K562 (cell line): Measurements from ENCODE around the gene ZSCAN12. TPM values are rescaled to one million over a fixed set of nuclear protein-coding genes. Genes with fewer than 3 reads are reported as not detected.

Experiments used
- ATAC-seq: fragments of 200-7000 bp; cut with Tn5 transposase; 3 replicates; pipeline ENCODE4 v1.9.1; 2020; ENCODE audit warnings: moderate library complexity
- BruUV-seq: library from RNA; stranded (reverse); fragments of 400-500 nt; replicated peaks from 2 replicates; lab custom pipeline; 2021; lab: Mats Ljungman, UMichigan
- CTCF ChIA-PET: fragments of 300-600 bp; formaldehyde crosslinking; extraction: SDS; loops from one replicate; lab custom pipeline; 2021; ENCODE audit warnings: low intra/inter-chr PET ratio; lab: Yijun Ruan, JAX
- POLR2A ChIA-PET: fragments of 300-600, 350-650 bp; sonication (Branson Sonifier 250); formaldehyde crosslinking; extraction: SDS; loops from one replicate; lab custom pipeline; 2021; ENCODE audit warnings: antibody characterized with exemption, inconsistent platforms; lab: Yijun Ruan, JAX
- DNase-seq, 4 experiments: peaks; one replicate each; pipeline versions ENCODE4 v3.0.0 to v3.0.0-alpha.2; 2011 to 2018; ENCODE audit warnings: low spot score in 3 of 4, mixed read lengths in 3 of 4; ENCODE audit errors: extremely low read depth in 1 of 4
- FAIRE-seq: peaks from 2 replicates; lab custom pipeline; 2011; peaks lifted over from hg19 to GRCh38; lab: Jason Lieb, UNC
- H2AFZ ChIP-seq: 2 replicates; pipeline ENCODE4 v1.6.0; 2011; ENCODE audit warnings: low read depth, low read length, control low read depth, inconsistent platforms
- H3K27ac ChIP-seq: fragments of 200-600 bp; 3 replicates; pipeline ENCODE4 v1.8.0; 2011; ENCODE audit warnings: low read depth, mild to moderate bottlenecking, control low read depth, inconsistent platforms, low read length, moderate library complexity, mixed read lengths; ENCODE audit errors: extremely low read depth
- H3K27me3 ChIP-seq, 2 experiments: fragments of 300-600 bp in 1 of 2; 2 replicates in 1 of 2; 3 replicates in 1 of 2; pipeline versions ENCODE4 v1.6.0 to v1.8.0; 2011; ENCODE audit warnings: inconsistent platforms in 2 of 2, low read length in 2 of 2, mild to moderate bottlenecking in 1 of 2, mixed read lengths in 1 of 2, moderate library complexity in 1 of 2; ENCODE audit not compliant: control insufficient read depth in 2 of 2, insufficient read depth in 2 of 2
- H3K36me3 ChIP-seq: fragments of 300-600 bp; 3 replicates; pipeline ENCODE4 v1.8.0; 2011; ENCODE audit warnings: mild to moderate bottlenecking, low read length, inconsistent platforms; ENCODE audit not compliant: control insufficient read depth, insufficient read depth
- H3K4me1 ChIP-seq, 2 experiments: fragments of 200-600 bp in 1 of 2; replicated peaks in 1 of 2; 2 replicates in 1 of 2; 3 replicates in 1 of 2; pipeline versions ENCODE4 v1.5.1 to v1.8.0; 2011; ENCODE audit warnings: inconsistent platforms in 2 of 2, low read length in 2 of 2, mild to moderate bottlenecking in 1 of 2, mixed read lengths in 1 of 2, moderate library complexity in 1 of 2; ENCODE audit not compliant: control insufficient read depth in 2 of 2, insufficient read depth in 2 of 2
- H3K4me2 ChIP-seq: 2 replicates; pipeline ENCODE4 v1.6.1; 2011; ENCODE audit warnings: low read length, control low read depth, inconsistent platforms, mixed read lengths; ENCODE audit not compliant: insufficient read depth
- H3K4me3 ChIP-seq: fragments of 200-600 bp; sonication (generic), shearing (Covaris generic); 2 replicates; pipeline ENCODE4 v1.5.1; 2016; ENCODE audit warnings: control low read depth, inconsistent platforms
- H3K79me2 ChIP-seq: fragments of 200-600 bp; 3 replicates; pipeline ENCODE4 v1.8.0; 2011; ENCODE audit warnings: low read length, inconsistent platforms; ENCODE audit not compliant: control insufficient read depth, insufficient read depth
- H3K9ac ChIP-seq, 2 experiments: 2 replicates each; pipeline versions ENCODE4 v1.6.0 to v1.6.1; 2011; ENCODE audit warnings: low read depth in 2 of 2, low read length in 2 of 2, control low read depth in 1 of 2, inconsistent platforms in 1 of 2, mild to moderate bottlenecking in 1 of 2, mixed read lengths in 1 of 2; ENCODE audit not compliant: insufficient read depth in 1 of 2
- H3K9me1 ChIP-seq: one replicate; pipeline ENCODE4 v1.6.0; 2011; ENCODE audit warnings: inconsistent platforms, mild to moderate bottlenecking, low read length, moderate library complexity; ENCODE audit not compliant: control insufficient read depth, insufficient read depth
- H3K9me3 ChIP-seq: replicated peaks from 2 replicates; pipeline ENCODE4 v1.5.1; 2011; ENCODE audit warnings: low read depth, low read length, inconsistent platforms; ENCODE audit not compliant: control insufficient read depth, insufficient read depth
- H4K20me1 ChIP-seq: replicated peaks from 2 replicates; pipeline ENCODE4 v1.6.1; 2011; ENCODE audit warnings: low read length, inconsistent platforms, mixed read lengths; ENCODE audit not compliant: control insufficient read depth, insufficient read depth
- ATF1 ChIP-seq, 2 experiments: fragments of 450-650 bp in 1 of 2; IDR thresholded peaks; 2 replicates each; pipeline ENCODE4 v1.6.1; 2016; ENCODE audit warnings: missing compliant biosample characterization in 1 of 2, missing genetic modification characterization in 1 of 2
- JUN ChIP-seq, 2 experiments: sonication (generic) in 1 of 2; formaldehyde crosslinking in 1 of 2; IDR thresholded peaks; 2 replicates each; pipeline versions ENCODE4 v1.6.1 to v1.8.0; 2012 to 2022; ENCODE audit warnings: borderline replicate concordance in 2 of 2, mild to moderate bottlenecking in 2 of 2, improper control_type of control experiment in 1 of 2, low read depth in 1 of 2, low read length in 1 of 2, missing genetic modification reagents in 1 of 2
- MITF ChIP-seq: IDR thresholded peaks from 2 replicates; pipeline ENCODE4 v1.6.1; 2014; ENCODE audit warnings: antibody characterized with exemption
- PRPF4 ChIP-seq: fragments of 200-400 bp; formaldehyde crosslinking; IDR thresholded peaks from one replicate; pipeline ENCODE4 v1.6.1; 2017; ENCODE audit warnings: low read length, low read depth, mild to moderate bottlenecking; ENCODE audit not compliant: insufficient read depth, poor library complexity, severe bottlenecking
- RBM15 ChIP-seq: fragments of 200-400 bp; formaldehyde crosslinking; IDR thresholded peaks from 2 replicates; pipeline ENCODE4 v1.6.1; 2018; ENCODE audit warnings: mild to moderate bottlenecking, low read length, moderate library complexity; ENCODE audit not compliant: insufficient read depth
- ZBTB2 ChIP-seq: fragments of 450-650 bp; IDR thresholded peaks from 2 replicates; pipeline ENCODE4 v1.6.1; 2016; ENCODE audit warnings: antibody characterized with exemption
- ZNF224 ChIP-seq: sonication (generic); formaldehyde crosslinking; IDR thresholded peaks from 2 replicates; pipeline ENCODE4 v1.8.0; 2022; ENCODE audit warnings: mild to moderate bottlenecking, missing genetic modification reagents
- ZNF609 ChIP-seq: sonication (generic); formaldehyde crosslinking; IDR thresholded peaks from 2 replicates; pipeline ENCODE4 v1.8.1; 2023; ENCODE audit warnings: missing genetic modification reagents, mild to moderate bottlenecking, borderline replicate concordance
- WGBS: fragments of 100-300 bp; shearing (Covaris generic); methylation state at CpG from one replicate; pipeline ENCODE4 v1.1.6; 2016; ENCODE audit warnings: low coverage, mixed read lengths; ENCODE audit not compliant: insufficient coverage; ENCODE audit errors: missing lambda C conversion rate; 5-methylcytosine and 5-hydroxymethylcytosine counted together
- in situ Hi-C: fragments of 300-500 bp; cut with MboI; formaldehyde crosslinking; loops from 4 replicates; pipeline ENCODE4 v1.15.0; 2018; ENCODE audit warnings: inconsistent platforms, mixed read lengths
- intact Hi-C: fragments of 100-400 bp; cut with micrococcal nuclease; formaldehyde crosslinking; loops from 2 replicates; pipeline ENCODE4 v1.14.2; 2022
- polyA plus RNA-seq, 8 experiments: library from polyadenylated mRNA; depleted of rRNA in 4 of 8; stranded (reverse) in 5 of 8; unstranded in 3 of 8; fragments of >200 nt; fragmentation: Nextera tagmentation in 2 of 8; fragmentation: Illumina TruSeq in 1 of 8; extraction: Ambion mirVana in 2 of 8; extraction: Trizol in 1 of 8; gene quantifications; 2 replicates each; pipeline versions ENCODE4 v1.2.1 to v1.2.3, GENCODE V29; 2011 to 2014; ENCODE audit warnings: inconsistent platforms in 1 of 8, missing spikeins in 1 of 8
- total RNA-seq, 7 experiments: library from RNA; depleted of rRNA in 6 of 7; stranded (reverse); fragments of >200 nt in 6 of 7; fragmentation: Illumina TruSeq in 2 of 7; extraction: Trizol in 2 of 7; gene quantifications; 2 replicates each; pipeline versions ENCODE4 v1.2.1 to v1.2.3, GENCODE V29; 2011 to 2021; ENCODE audit warnings: low replicate concordance in 1 of 7
- TF ChIP-seq, protein P1 (sequence below): fragments of 450-650 bp; conservative IDR thresholded peaks from 2 replicates; pipeline ENCODE4 v1.6.1; 2016; ENCODE audit warnings: missing genetic modification characterization, low read depth, mild to moderate bottlenecking, missing compliant biosample characterization, moderate library complexity

ZSCAN12 gene
- total and polyA plus RNA-seq, 9 of the 15 experiments (the other 6 are each of a cell fraction or from before 2014, with no cell fraction given) = 2.5 to 19.6 (median 12.5) TPM

DNA sequence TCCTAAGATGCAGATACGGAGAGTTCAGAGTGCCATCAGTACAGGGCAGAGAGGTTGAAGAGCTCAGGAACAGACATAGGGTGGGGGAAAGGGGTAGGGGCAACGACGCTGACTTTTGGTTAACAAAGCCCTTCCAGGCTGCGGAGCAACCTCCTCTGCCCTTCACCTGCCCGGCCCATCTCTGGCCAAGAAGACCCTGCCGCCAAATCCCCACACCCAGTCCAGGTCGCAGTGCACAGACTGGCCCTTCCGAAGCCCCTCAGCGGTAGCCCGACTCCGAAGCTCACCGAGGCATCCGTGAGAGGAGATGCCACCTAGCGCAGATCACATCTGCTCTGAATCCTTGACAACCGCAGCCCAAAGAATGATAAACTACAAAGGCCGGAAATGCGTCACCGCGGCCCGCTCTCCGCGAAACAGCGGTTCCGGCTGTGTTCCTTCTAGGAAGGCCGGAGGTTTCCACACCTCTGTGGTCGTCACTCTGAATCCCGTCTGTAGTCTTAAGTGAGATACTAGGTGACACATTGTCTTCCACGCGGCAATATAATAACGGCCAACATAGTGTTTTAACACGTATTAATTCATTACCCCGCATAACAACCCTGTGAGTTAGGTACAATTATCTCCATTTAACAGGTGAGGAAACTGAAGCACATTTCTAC, 43.7 kb upstream of the ZSCAN12 start, which contains the start of gene ZSCAN23 (continued):
- TF ChIP-seq ZNF224 (CRISPR knock-in tag) = no peak

DNA sequence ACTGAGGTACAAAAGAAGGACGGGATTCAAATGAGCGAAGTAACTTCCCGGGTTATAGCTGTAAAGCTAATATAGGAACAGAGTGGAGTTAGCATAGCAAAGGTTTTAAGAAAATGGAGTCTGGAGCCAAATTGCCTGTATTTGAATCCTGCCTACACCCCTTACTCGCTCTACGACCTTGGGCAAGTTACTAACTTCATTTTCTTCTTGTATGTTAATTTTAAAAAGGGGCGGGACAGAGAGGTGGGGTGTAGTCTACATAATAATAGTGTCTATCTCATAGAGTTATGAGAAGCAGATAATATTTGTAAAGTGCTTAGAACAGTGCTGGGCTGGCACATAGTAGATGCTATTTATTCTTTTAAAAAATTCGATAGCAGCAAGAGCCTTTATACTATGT, 43.0 kb upstream of the ZSCAN12 start:
- no TSS peak for BruUV-seq
- Histone ChIP-seq H3K27me3 (no peaks in the 10 kb centered on the region), H3K79me2 (no peaks in the 10 kb centered on the region), H3K27ac (no peak overlapping the region), H3K9me3 (peaks cover 7% of the 10 kb centered on the region; the same call in 1 of the 2 replicates), H3K9ac (no peak overlapping the region), H3K4me2 (no peak overlapping the region), H3K4me1 (peaks cover 0 to 9% of the 10 kb centered on the region in 2 experiments; a peak in 2 of 5 replicates), H3K4me3 (peak overlapping the region; percentile 34; the same call in 1 of the 2 replicates), H4K20me1 (no peaks in the 10 kb centered on the region), H3K36me3 (no peaks in the 10 kb centered on the region), H3K9me1 (no peaks in the 10 kb centered on the region), H2AFZ (peak overlapping the region; percentile 30; the same call in 1 of the 2 replicates)
- ATAC-seq (no peak), FAIRE-seq (no peak), DNase-seq (no peak)
- POLR2A ChIA-PET = interaction anchor here (0.6 kb wide), 2 partner anchors 12 to 19 kb away, joined by 3 read pairs; no protein-coding TSS in a partner anchor
- in situ Hi-C loops = no loop called here
- intact Hi-C loops = no loop called here
- CTCF ChIA-PET = no interaction called here
- WGBS = 53% methylated on average over 7 of the region's 7 CpGs
- TF ChIP-seq MITF (no peak), PRPF4 (no peak), RBM15 (no peak), JUN (IDR thresholded peaks at IDR 0.05; ENCODE audit: borderline replicate concordance, low read depth, low read length) (no peak), JUN (CRISPR knock-in tag; IDR thresholded peaks at IDR 0.05; ENCODE audit: borderline replicate concordance) (no peak), ATF1 (CRISPR knock-in tag; IDR thresholded peaks at IDR 0.05) (no peak), ATF1 (tag; IDR thresholded peaks at IDR 0.05) (no peak), ZNF609 (CRISPR knock-in tag) (no peak), ZBTB2 (no peak)
- TF ChIP-seq, protein P1, sequence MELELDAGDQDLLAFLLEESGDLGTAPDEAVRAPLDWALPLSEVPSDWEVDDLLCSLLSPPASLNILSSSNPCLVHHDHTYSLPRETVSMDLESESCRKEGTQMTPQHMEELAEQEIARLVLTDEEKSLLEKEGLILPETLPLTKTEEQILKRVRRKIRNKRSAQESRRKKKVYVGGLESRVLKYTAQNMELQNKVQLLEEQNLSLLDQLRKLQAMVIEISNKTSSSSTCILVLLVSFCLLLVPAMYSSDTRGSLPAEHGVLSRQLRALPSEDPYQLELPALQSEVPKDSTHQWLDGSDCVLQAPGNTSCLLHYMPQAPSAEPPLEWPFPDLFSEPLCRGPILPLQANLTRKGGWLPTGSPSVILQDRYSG (tag) = no peak
